Measurements from ENCODE around the gene KRTAP1-1.

- no peak for TF ChIP-seq POLR2AphosphoS5 (IDR thresholded peaks at IDR 0.05; ENCODE audit: low read depth, low read length)
- no peak for TF ChIP-seq TAF1 (IDR thresholded peaks at IDR 0.05; ENCODE audit: borderline replicate concordance, insufficient read depth, low read length)
Observed at GRCh38 chr17:41042953-41043352, 1.7 kb upstream of the KRTAP1-1 start.

All from PFSK-1 (cell line).